Inflammatory macrophage treated with lipopolysaccharide for 1 hour (primary cell): Measurements from ENCODE around the gene SPATA2L.

ENCODE experiments used
- DNase-seq, 2 donors: peaks; one replicate each; pipeline ENCODE4 v3.0.0-alpha.2; 2020 to 2022

SPATA2L gene

GRCh38 chr16:89701425-89702406 is at the start of gene SPATA2L:
Gene SPATA2L, minus strand, starts transcription at chr16:89701705. Its CDS starts 473 bp downstream, at chr16:89701232.
- DNase-seq = peak; percentile 89 to 94

GRCh38 chr16:89749637-89750036 is 48.1 kb upstream of the SPATA2L start:
- peak; percentile 69 for DNase-seq

GRCh38 chr16:89748921-89749320 is 47.4 kb upstream of the SPATA2L start:
- peak; percentile 65 to 91 for DNase-seq

GRCh38 chr16:89748076-89748475 is 46.6 kb upstream of the SPATA2L start:
- DNase-seq = no peak

- no peak for DNase-seq
Observed at GRCh38 chr16:89746043-89746442, 44.5 kb upstream of the SPATA2L start.

GRCh38 chr16:89744813-89745212 is 43.3 kb upstream of the SPATA2L start:
- DNase-seq = no peak

- no peak for DNase-seq
Observed at GRCh38 chr16:89742948-89743347, 41.4 kb upstream of the SPATA2L start.

- peak; percentile 42 to 83 for DNase-seq
Observed at GRCh38 chr16:89741342-89742014, 40.0 kb upstream of the SPATA2L start.

- DNase-seq = no peak
Observed at GRCh38 chr16:89739383-89739782, 37.9 kb upstream of the SPATA2L start.

- no peak for DNase-seq
Observed at GRCh38 chr16:89738538-89739317, 37.2 kb upstream of the SPATA2L start.

- DNase-seq = no peak
Observed at GRCh38 chr16:89738072-89738377, 36.5 kb upstream of the SPATA2L start.

- no peak for DNase-seq
Observed at GRCh38 chr16:89737341-89738071, 36.0 kb upstream of the SPATA2L start.

- no peak for DNase-seq
Observed at GRCh38 chr16:89736554-89736953, 35.0 kb upstream of the SPATA2L start.

- no peak for DNase-seq
Observed at GRCh38 chr16:89733792-89734191, 32.3 kb upstream of the SPATA2L start.

GRCh38 chr16:89733322-89733721 is 31.8 kb upstream of the SPATA2L start:
- DNase-seq = no peak

GRCh38 chr16:89732918-89733242 is 31.4 kb upstream of the SPATA2L start:
- no peak for DNase-seq

GRCh38 chr16:89732142-89732917 is 30.8 kb upstream of the SPATA2L start:
- no peak for DNase-seq

- no peak for DNase-seq
Observed at GRCh38 chr16:89730610-89731234, 29.2 kb upstream of the SPATA2L start.

GRCh38 chr16:89729863-89730593 is 28.5 kb upstream of the SPATA2L start:
- DNase-seq = no peak

GRCh38 chr16:89729293-89729692 is 27.8 kb upstream of the SPATA2L start:
- DNase-seq = no peak
